ENCODE results near the gene KBTBD8. TPM values are rescaled to one million over a fixed set of nuclear protein-coding genes. Genes with fewer than 3 reads are reported as not detected.

The KBTBD8 gene
- total and polyA plus RNA-seq, 3 donors from 2014 or later = 8.4 to 12.2 (median 10.0) TPM

DNA sequence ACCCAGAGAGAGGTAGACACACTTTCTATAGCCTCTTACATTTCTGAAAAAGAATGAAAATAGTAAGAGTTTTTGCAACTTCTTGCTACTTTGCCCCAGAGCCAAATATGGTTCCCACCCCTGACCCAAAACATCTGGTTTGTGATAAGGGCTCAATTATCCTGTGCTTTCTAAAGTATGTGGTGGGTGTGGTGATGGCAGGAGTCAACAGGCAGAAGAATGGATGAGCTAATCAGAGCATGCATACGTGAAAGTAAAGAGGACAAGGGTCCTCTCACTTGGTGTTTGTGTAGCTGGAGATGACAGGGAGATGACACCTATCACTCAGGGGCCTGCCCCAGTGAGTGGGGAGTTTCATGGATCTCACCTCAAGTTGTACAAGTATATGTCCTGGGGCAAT lies 19.1 kb downstream of the KBTBD8 start:
- no peak overlapping the region for H3K27ac ChIP-seq
- TF ChIP-seq, protein P1, sequence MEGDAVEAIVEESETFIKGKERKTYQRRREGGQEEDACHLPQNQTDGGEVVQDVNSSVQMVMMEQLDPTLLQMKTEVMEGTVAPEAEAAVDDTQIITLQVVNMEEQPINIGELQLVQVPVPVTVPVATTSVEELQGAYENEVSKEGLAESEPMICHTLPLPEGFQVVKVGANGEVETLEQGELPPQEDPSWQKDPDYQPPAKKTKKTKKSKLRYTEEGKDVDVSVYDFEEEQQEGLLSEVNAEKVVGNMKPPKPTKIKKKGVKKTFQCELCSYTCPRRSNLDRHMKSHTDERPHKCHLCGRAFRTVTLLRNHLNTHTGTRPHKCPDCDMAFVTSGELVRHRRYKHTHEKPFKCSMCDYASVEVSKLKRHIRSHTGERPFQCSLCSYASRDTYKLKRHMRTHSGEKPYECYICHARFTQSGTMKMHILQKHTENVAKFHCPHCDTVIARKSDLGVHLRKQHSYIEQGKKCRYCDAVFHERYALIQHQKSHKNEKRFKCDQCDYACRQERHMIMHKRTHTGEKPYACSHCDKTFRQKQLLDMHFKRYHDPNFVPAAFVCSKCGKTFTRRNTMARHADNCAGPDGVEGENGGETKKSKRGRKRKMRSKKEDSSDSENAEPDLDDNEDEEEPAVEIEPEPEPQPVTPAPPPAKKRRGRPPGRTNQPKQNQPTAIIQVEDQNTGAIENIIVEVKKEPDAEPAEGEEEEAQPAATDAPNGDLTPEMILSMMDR (IDR thresholded peaks at IDR 0.05) = no peak
- TF ChIP-seq POLR2A (IDR thresholded peaks at IDR 0.05) = no peak
- DNase-seq = no peak
- H3K4me3 ChIP-seq = no peak overlapping the region
- WGBS, 2 donors = 36 to 67% methylated on average over 1 of the region's 1 CpG
- peaks cover 10% of the 10 kb centered on the region for H3K4me1 ChIP-seq
- intact Hi-C loops (cut with DNase I; ENCODE audit: low total_unique reads) = no loop called here
- no peaks in the 10 kb centered on the region for H3K27me3 ChIP-seq
- H3K9me3 ChIP-seq = no peaks in the 10 kb centered on the region
- H3K36me3 ChIP-seq (ENCODE audit: low read depth, missing control alignments) = no peaks in the 10 kb centered on the region

DNA sequence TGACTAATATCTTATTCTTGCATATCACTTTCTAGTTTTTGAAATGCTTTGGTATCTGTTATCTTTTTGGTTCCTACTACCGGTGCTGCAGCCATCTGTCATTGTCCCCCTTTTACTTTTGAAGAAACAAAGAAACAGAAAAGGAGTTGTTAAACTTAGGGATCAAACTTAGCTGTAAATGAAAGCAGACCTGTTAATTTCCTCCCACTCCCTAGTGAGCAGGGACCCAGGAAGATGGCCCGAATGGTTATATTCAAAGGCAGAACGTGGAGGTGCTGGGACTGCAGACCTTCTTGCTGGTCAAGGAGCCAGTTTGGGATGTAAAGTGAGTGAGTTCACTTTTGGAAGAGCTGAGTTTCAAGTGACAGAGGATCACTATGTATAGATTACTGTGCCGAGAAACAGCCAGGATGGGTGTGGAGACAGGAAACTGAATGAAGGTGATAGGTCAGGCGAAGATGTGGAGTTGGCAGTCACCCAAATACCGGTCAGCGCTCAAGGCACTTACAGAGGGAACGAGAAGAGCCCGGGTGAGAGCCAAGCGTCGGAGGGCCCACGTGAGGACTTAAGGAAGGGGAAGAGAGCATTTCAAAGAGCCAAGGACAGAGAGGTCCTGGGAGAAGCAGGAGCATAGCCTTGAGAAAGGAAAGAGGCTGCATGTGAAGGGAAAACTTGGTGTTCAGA lies 20.1 kb downstream of the KBTBD8 start:
- no peak for TF ChIP-seq POLR2A (IDR thresholded peaks at IDR 0.05)
- TF ChIP-seq, protein P1 (IDR thresholded peaks at IDR 0.05) = no peak
- H3K27ac ChIP-seq = peak overlapping the region in 1 of 2 donors; percentile 32
- no peaks in the 10 kb centered on the region for H3K27me3 ChIP-seq
- intact Hi-C loops (cut with DNase I; ENCODE audit: low total_unique reads) = no loop called here
- no peaks in the 10 kb centered on the region for H3K9me3 ChIP-seq
- 3 to 7% methylated on average over 12 of the region's 12 CpGs for WGBS, 2 donors
- H3K4me1 ChIP-seq = peaks cover 10% of the 10 kb centered on the region
- H3K4me3 ChIP-seq = no peak overlapping the region
- H3K36me3 ChIP-seq (ENCODE audit: low read depth, missing control alignments) = no peaks in the 10 kb centered on the region
- DNase-seq = peak; percentile 52

- Histone ChIP-seq H3K9me3 (no peaks in the 10 kb centered on the region), H3K27ac (peak overlapping the region in 1 of 2 donors; percentile 32), H3K36me3 (ENCODE audit: low read depth, missing control alignments) (no peaks in the 10 kb centered on the region), H3K4me1 (peaks cover 10% of the 10 kb centered on the region), H3K4me3 (no peak overlapping the region), H3K27me3 (no peaks in the 10 kb centered on the region)
- TF ChIP-seq POLR2A (IDR thresholded peaks at IDR 0.05) = no peak
- TF ChIP-seq, protein P1 (IDR thresholded peaks at IDR 0.05) = no peak
- no peak for DNase-seq
- 49 to 58% methylated on average over 13 of the region's 13 CpGs for WGBS, 2 donors
- intact Hi-C loops (cut with DNase I; ENCODE audit: low total_unique reads) = no loop called here
Measured at GRCh38 chr3:67018789-67019526, 20.9 kb downstream of the KBTBD8 start.

GRCh38 chr3:67028001-67028784 lies 30.1 kb downstream of the KBTBD8 start:
- no peak overlapping the region for H3K27ac ChIP-seq
- no peaks in the 10 kb centered on the region for H3K27me3 ChIP-seq
- no peaks in the 10 kb centered on the region for H3K9me3 ChIP-seq
- no peak overlapping the region for H3K4me3 ChIP-seq
- intact Hi-C loops (cut with DNase I; ENCODE audit: low total_unique reads) = no loop called here
- peaks cover 6% of the 10 kb centered on the region for H3K4me1 ChIP-seq
- TF ChIP-seq POLR2A (IDR thresholded peaks at IDR 0.05) = no peak
- TF ChIP-seq, protein P1 (IDR thresholded peaks at IDR 0.05) = no peak
- no peaks in the 10 kb centered on the region for H3K36me3 ChIP-seq (ENCODE audit: low read depth, missing control alignments)
- WGBS, 2 donors = 89 to 91% methylated on average over 5 of the region's 5 CpGs
- no peak for DNase-seq

Measured in testis (tissue), 3 donors.